Thyroid gland (tissue), 4 donors: ENCODE data around the gene ADARB2. TPM values are rescaled to one million over a fixed set of nuclear protein-coding genes. Genes with fewer than 3 reads are reported as not detected.

ENCODE experiments used
- DNase-seq, 2 donors: peaks; one replicate each; pipeline ENCODE4 v3.0.0-alpha.2; 2019
- H3K27ac ChIP-seq, 3 donors: fragments of 200-600 bp; sonication (generic); 1 replicate in 2 of 3; 2 replicates in 1 of 3; pipeline ENCODE4 v1.5.1; 2016 to 2019; ENCODE audit warnings: mild to moderate bottlenecking in 1 of 3, moderate library complexity in 1 of 3
- H3K27me3 ChIP-seq: fragments of 200-600 bp; sonication (generic); one replicate; pipeline ENCODE4 v1.5.1; 2019
- H3K36me3 ChIP-seq, 2 donors: fragments of 200-600 bp; sonication (generic); one replicate each; pipeline ENCODE4 v1.5.1; 2016 to 2019
- H3K4me1 ChIP-seq, 2 donors: fragments of 200-600 bp; sonication (generic); one replicate each; pipeline ENCODE4 v1.5.1; 2017 to 2019
- H3K4me3 ChIP-seq, 3 donors: fragments of 200-600 bp; sonication (generic); replicated peaks in 1 of 3; 1 replicate in 2 of 3; 2 replicates in 1 of 3; pipeline ENCODE4 v1.5.1; 2016; ENCODE audit warnings: mild to moderate bottlenecking in 1 of 3
- H3K9me3 ChIP-seq: fragments of 200-600 bp; sonication (generic); one replicate; pipeline ENCODE4 v1.5.1; 2017
- POLR2A ChIP-seq, 2 donors: fragments of 450-650 bp; IDR thresholded peaks; one replicate each; pipeline ENCODE4 v1.6.1; 2017; ENCODE audit warnings: antibody characterized with exemption in 2 of 2, mild to moderate bottlenecking in 2 of 2, moderate library complexity in 1 of 2
- WGBS, 2 donors: methylation state at CpG; one replicate each; pipeline ENCODE4 v1.1.5; 2017; 5-methylcytosine and 5-hydroxymethylcytosine counted together
- intact Hi-C: fragments of 100-400 bp; cut with DNase I; formaldehyde crosslinking; loops from one replicate; pipeline ENCODE4 v1.15.1; 2023
- total RNA-seq, 4 donors: library from RNA; depleted of rRNA; stranded (reverse); fragments of >200 nt; gene quantifications; one replicate each; pipeline ENCODE4 v1.2.3, GENCODE V29; 2016
- TF ChIP-seq, protein P1 (sequence below), 6 experiments: fragments of 200-600 bp in 3 of 6; fragments of 450-650 bp in 3 of 6; sonication (generic) in 3 of 6; IDR thresholded peaks; one replicate each; pipeline ENCODE4 v1.5.1; 2016 to 2019; ENCODE audit warnings: antibody characterized with exemption in 6 of 6, mild to moderate bottlenecking in 2 of 6, inconsistent platforms in 1 of 6, moderate library complexity in 1 of 6

ADARB2 gene
- total RNA-seq, 4 donors from 2014 or later, result 0.08 to 0.15 TPM; not detected in 2

- DNase-seq, result no peak
- 84 to 85% methylated on average over 2 of the region's 2 CpGs for WGBS, 2 donors
- TF ChIP-seq, protein P1, sequence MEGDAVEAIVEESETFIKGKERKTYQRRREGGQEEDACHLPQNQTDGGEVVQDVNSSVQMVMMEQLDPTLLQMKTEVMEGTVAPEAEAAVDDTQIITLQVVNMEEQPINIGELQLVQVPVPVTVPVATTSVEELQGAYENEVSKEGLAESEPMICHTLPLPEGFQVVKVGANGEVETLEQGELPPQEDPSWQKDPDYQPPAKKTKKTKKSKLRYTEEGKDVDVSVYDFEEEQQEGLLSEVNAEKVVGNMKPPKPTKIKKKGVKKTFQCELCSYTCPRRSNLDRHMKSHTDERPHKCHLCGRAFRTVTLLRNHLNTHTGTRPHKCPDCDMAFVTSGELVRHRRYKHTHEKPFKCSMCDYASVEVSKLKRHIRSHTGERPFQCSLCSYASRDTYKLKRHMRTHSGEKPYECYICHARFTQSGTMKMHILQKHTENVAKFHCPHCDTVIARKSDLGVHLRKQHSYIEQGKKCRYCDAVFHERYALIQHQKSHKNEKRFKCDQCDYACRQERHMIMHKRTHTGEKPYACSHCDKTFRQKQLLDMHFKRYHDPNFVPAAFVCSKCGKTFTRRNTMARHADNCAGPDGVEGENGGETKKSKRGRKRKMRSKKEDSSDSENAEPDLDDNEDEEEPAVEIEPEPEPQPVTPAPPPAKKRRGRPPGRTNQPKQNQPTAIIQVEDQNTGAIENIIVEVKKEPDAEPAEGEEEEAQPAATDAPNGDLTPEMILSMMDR (IDR thresholded peaks at IDR 0.05), result no peak
- no peak for TF ChIP-seq POLR2A (IDR thresholded peaks at IDR 0.05)
These were observed 245.4 kb downstream of the ADARB2 start for GRCh38 chr10:1491901-1492300.

GRCh38 chr10:1489801-1490200, 247.5 kb downstream of the ADARB2 start:
- no peak overlapping the region for H3K4me3 ChIP-seq
- no peak overlapping the region for H3K27ac ChIP-seq
- no peaks in the 10 kb centered on the region for H3K36me3 ChIP-seq
- no peaks in the 10 kb centered on the region for H3K4me1 ChIP-seq
- DNase-seq, result no peak
- 80 to 91% methylated on average over 4 of the region's 4 CpGs for WGBS, 2 donors
- no peaks in the 10 kb centered on the region for H3K27me3 ChIP-seq
- H3K9me3 ChIP-seq, result no peaks in the 10 kb centered on the region
- TF ChIP-seq, protein P1 (IDR thresholded peaks at IDR 0.05), result no peak
- TF ChIP-seq POLR2A (IDR thresholded peaks at IDR 0.05), result no peak
- intact Hi-C loops, result no loop called here

More at GRCh38 chr10:1491901-1492300, 245.4 kb downstream of the ADARB2 start:
- intact Hi-C loops, result no loop called here
- Histone ChIP-seq H3K27me3 (no peaks in the 10 kb centered on the region), H3K9me3 (no peaks in the 10 kb centered on the region), H3K4me3 (no peak overlapping the region), H3K4me1 (no peaks in the 10 kb centered on the region), H3K36me3 (no peaks in the 10 kb centered on the region), H3K27ac (no peak overlapping the region)

DNA sequence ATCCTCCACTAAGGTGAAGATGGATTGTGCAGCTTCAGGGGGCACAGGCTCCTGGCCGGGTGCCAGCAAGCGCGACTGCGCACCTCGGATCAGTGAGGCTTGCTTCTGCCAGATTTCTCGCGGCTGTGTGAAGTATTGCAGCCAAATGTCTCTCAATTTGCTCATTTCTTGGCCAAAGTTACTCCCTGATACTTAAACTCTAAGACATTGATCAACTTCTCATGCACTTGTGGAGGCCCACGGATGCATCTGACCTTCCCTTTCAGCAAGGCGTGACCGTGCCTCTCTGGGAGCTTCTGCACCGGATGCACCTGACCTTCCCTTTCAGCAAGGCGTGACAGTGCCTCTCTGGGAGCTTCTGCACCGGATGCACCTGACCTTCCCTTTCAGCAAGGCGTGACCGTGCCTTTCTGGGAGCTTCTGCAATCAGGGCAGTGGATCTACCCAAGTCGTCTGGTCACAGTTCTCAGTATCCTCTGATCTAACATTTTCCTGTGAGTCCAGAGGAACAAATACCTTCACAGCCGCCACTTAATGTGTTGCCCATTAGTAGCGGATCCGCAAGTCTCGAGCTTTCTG, 248.3 kb downstream of the ADARB2 start:
- Histone ChIP-seq H3K27me3 (no peaks in the 10 kb centered on the region), H3K27ac (no peak overlapping the region), H3K36me3 (no peaks in the 10 kb centered on the region), H3K9me3 (no peaks in the 10 kb centered on the region), H3K4me1 (no peaks in the 10 kb centered on the region), H3K4me3 (no peak overlapping the region)
- TF ChIP-seq POLR2A (IDR thresholded peaks at IDR 0.05), result no peak
- TF ChIP-seq, protein P1 (IDR thresholded peaks at IDR 0.05), result no peak
- intact Hi-C loops, result no loop called here
- DNase-seq, result no peak
- 77 to 78% methylated on average over 18 to 20 of the region's 20 CpGs for WGBS, 2 donors

- 76 to 84% methylated on average over 13 to 14 of the region's 14 CpGs for WGBS, 2 donors
- H3K4me3 ChIP-seq, result no peak overlapping the region
- intact Hi-C loops, result no loop called here
These were observed 250.3 kb downstream of the ADARB2 start for GRCh38 chr10:1486841-1487687.

More at GRCh38 chr10:1486841-1487687, 250.3 kb downstream of the ADARB2 start:
- Histone ChIP-seq H3K27me3 (no peaks in the 10 kb centered on the region), H3K27ac (no peak overlapping the region), H3K4me1 (no peaks in the 10 kb centered on the region), H3K9me3 (no peaks in the 10 kb centered on the region), H3K36me3 (no peaks in the 10 kb centered on the region)
- TF ChIP-seq, protein P1 (IDR thresholded peaks at IDR 0.05), result no peak
- TF ChIP-seq POLR2A (IDR thresholded peaks at IDR 0.05), result no peak
- no peak for DNase-seq
